Stromal cell of bone marrow (primary cell): ENCODE data around the gene FBLN2.
A peak's percentile ranks its signal among the peaks of the same experiment; 100 is the strongest.

Experiments
- DNase-seq: peaks from one replicate; pipeline ENCODE4 v3.0.0-alpha.2; 2012; ENCODE audit warnings: low read depth

The FBLN2 gene

GRCh38 chr3:13624671-13625125 is 75.8 kb downstream of the FBLN2 start:
- no peak for DNase-seq

- no peak for DNase-seq
Observed at GRCh38 chr3:13626396-13626795, 77.5 kb downstream of the FBLN2 start.

DNA sequence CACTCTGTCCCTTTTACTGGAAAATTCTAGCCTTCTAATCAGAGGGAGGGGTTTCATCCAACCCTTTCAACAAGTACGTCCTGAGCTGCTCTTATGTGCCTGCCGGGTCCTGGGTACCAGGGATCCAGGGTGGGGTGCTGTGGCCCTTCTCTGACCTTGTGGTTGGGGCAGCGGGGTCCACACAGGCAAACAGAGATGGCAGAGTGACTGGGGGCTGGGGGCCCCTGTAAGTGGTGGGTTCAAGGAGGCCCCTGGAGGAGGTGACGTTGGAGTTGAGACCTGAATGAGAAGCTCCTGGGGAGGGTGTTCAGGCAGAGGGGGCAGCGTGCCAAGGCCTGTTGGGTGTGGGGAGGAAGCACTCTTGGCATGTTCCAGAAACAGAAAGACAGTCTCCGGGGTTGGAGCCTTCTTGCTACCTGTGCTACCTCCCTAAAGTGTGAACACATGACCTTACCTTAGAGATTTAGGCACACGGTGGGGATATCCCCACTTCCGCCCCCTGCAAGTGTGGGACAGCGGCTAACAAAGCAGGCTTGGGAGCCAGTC is 78.1 kb downstream of the FBLN2 start:
- no peak for DNase-seq

DNA sequence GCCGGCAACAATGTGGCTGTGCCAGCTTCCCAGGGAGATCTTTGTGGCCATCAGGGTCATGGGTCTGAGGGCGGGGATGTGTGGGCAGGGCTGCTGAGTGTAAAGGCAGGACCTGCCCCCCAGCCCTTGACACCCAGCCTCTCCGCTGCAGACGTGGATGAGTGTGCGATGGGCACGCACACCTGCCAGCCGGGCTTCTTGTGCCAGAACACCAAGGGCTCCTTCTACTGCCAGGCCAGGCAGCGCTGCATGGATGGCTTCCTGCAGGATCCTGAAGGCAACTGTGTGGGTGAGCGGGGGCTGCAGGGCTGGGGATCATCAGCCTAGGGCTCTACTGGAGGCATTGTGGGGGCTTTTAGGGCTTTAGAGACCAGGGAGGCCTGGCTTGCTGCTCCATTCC is 78.8 kb downstream of the FBLN2 start:
- DNase-seq = no peak

DNA sequence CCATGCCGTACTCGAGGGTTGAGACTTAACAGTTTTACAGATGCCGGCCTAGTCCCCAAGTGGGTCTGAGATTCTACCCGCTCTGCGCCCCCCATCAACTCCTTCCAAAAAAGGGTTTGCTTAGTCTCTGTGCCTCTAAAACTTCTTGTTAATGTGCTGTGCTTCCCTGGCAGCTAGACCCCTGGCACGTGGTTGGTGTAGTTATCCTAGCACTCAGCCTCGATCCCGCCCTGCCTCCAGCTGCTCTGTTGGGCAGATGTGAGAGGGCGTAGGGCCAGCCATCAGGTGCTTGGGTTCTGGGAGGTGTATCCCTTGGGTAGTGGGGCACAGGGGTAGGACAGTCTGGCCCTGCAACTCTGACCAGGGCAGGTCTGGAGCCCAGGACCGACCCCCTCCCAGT is 79.5 kb downstream of the FBLN2 start:
- no peak for DNase-seq

DNA sequence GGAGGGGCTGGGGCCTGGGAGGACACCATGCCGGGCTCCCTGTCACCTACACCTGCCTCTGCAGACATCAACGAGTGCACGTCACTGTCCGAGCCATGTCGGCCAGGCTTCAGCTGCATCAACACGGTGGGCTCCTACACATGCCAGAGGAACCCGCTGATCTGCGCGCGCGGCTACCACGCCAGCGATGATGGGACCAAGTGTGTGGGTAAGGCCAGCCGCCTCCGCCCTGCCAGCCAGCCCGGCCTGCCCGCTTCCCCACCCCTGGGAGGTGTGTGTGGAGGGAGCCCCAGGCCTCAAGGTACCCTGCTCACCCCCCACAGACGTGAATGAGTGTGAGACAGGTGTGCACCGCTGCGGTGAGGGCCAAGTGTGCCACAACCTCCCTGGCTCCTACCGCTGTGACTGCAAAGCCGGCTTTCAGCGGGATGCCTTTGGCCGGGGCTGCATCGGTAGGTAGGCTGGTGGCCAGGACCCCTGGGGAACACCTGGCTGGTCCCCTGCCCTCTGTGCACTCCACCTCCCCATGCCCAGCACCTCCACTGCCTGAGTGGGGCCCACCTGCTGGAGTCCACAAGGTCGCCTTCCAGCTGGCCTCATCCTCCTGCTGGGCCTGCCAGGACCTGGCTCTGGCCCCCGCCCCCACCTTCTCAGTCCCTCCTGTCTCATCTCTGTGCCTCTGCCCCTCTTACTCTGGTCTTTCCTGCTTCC is 80.1 kb downstream of the FBLN2 start:
- no peak for DNase-seq

- no peak for DNase-seq
Observed at GRCh38 chr3:13629644-13630043, 80.7 kb downstream of the FBLN2 start.

GRCh38 chr3:13631256-13631655 is 82.3 kb downstream of the FBLN2 start:
- no peak for DNase-seq

- DNase-seq = no peak
Observed at GRCh38 chr3:13633176-13633575, 84.3 kb downstream of the FBLN2 start.

- no peak for DNase-seq
Observed at GRCh38 chr3:13634151-13634550, 85.2 kb downstream of the FBLN2 start.

GRCh38 chr3:13634615-13635014 is 85.7 kb downstream of the FBLN2 start:
- no peak for DNase-seq

DNA sequence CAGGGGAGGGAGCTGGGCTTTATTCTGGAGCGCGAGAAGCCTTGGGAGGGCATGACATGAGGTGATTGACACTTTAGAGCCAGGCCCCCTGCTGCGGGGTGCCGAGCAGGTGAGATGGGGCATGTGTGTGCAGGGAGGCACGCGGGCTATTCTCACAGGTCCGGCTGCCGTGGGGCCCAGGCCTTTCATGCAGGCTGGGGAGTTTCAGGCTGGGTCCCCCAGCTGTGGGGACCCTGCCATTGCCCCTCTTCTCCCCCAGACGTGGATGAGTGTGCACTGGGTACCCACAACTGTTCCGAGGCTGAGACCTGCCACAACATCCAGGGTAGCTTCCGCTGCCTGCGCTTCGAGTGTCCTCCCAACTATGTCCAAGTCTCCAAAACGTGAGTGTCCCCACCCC is 87.3 kb downstream of the FBLN2 start:
- DNase-seq = no peak

- DNase-seq = no peak
Observed at GRCh38 chr3:13636874-13637273, 87.9 kb downstream of the FBLN2 start.

- DNase-seq = no peak
Observed at GRCh38 chr3:13637311-13637891, 88.5 kb downstream of the FBLN2 start.

DNA sequence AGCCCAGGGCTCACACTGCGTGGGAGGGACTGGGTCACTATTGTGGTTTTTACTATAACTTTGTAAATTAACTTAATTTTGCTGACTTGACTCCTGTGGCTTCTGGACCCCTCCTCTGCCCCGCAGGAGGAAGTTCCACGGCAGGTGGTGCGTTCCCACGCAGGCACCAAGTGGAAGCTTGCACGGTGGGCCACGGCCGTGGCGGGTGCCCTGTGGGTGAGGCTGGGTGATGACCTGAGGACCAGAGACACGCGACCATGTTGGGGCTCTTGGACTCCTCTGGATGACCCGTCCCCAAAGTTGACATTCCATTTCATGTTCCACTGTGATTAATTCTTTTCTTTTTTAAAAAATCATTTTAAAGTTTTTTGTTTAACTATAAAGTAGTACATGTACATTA is 89.0 kb downstream of the FBLN2 start:
- DNase-seq = no peak

DNA sequence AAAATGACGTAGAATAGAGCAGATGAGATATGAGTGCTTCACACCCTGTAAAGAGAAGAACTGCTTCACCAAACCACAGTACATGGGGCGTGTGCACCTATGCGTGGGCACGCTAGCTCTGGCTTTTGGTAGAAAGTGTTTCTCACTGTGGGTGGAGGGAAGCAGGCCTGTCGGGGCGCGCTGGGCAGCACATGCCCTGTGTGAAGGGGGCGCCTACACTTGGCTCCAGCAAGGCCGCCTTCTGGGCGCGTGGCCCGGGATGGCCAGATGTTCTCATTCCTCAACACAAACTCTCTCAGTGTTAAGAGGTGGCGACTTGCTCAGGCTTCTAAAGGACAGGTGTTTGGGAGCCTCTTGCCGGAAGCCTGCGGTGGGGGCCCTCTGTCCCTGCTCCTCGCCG is 90.0 kb downstream of the FBLN2 start:
- no peak for DNase-seq

DNA sequence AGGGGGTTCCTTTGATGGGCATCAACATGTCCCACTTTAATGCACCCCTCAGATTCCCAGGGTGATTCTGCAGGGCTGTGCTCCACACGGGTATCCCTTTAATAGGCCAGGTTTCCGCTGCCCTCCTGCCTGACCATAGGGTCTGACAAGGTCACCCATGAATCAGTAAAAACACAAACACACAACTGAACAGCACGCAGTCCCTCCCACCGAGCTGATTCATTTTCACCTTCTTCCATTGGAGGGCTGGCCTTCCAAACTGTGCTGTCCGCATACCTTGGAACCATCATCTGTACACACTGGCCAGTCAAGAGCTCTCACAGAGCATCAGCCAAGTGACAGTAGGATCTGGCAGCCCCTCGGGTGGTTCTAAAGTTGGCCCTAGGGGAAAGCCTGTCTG is 93.7 kb downstream of the FBLN2 start:
- DNase-seq = no peak

GRCh38 chr3:13644341-13645117 is 95.6 kb downstream of the FBLN2 start:
- DNase-seq = peak; percentile 65

GRCh38 chr3:13645801-13646637 is 97.1 kb downstream of the FBLN2 start:
- DNase-seq = no peak

DNA sequence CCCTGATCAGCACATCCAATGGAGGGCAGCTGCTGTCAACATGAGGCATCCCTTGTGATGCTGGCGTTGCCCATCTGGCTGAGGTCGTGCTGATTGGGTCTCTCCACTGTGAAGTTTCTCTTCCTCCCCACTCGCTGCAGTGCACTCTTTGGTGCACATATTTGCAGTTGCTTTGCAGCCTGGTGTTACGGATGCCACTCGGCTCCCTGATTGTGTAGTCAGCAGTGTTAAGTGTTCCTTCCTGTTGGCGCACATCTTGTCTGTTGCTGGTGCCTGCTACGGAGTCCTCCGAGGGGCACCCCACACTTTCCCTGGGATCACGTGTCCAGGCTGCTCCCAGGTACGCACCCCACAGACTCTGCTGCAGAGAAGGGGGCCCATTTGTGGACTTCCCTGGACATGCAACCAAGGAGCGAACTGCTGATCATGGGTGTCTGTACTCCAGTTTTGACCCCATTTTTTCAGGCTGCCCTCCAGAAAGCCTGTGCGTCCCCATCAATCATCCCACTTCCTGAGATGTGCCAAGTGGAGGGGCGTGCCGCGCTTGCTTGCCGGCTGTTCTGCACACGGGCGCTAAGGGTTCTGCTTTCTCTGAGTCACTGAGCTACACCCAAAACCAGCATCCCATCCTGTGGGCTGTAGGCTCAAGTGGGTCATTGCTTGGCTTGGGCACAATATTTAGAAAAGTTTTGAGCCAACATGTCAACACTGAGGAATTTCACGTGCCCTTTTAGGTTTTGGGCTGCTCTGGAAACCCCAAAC is 98.6 kb downstream of the FBLN2 start:
- peak; percentile 63 for DNase-seq
